HG02870 (cell line): Measurements from ENCODE around the gene CEND1.

Source experiments
- ATAC-seq: cut with Tn5 transposase; IDR thresholded peaks from one replicate; pipeline ENCODE4 v1.9.1; 2021; ENCODE audit warnings: mild to moderate bottlenecking, moderate library complexity; ENCODE audit not compliant: unreplicated experiment

The CEND1 gene

GRCh38 chr11:813072-813455 lies 23.2 kb upstream of the CEND1 start:
- ATAC-seq, result no peak

- ATAC-seq, result no peak
Observed at GRCh38 chr11:812390-812789, 22.5 kb upstream of the CEND1 start.

GRCh38 chr11:811446-812245 lies 21.8 kb upstream of the CEND1 start:
- ATAC-seq, result no peak

GRCh38 chr11:810040-810567 lies 20.2 kb upstream of the CEND1 start:
- no peak for ATAC-seq

- ATAC-seq, result peak; percentile 69
Observed at GRCh38 chr11:809287-810039, 19.6 kb upstream of the CEND1 start, which contains the start of gene RPLP2. Gene RPLP2, plus strand, starts transcription at chr11:809967. Its CDS starts 268 bp downstream, at chr11:810235.

GRCh38 chr11:808427-809286 lies 18.8 kb upstream of the CEND1 start:
- no peak for ATAC-seq

GRCh38 chr11:804599-804964 lies 14.7 kb upstream of the CEND1 start:
- no peak for ATAC-seq

- ATAC-seq, result no peak
Observed at GRCh38 chr11:803770-804598, 14.1 kb upstream of the CEND1 start.

- ATAC-seq, result no peak
Observed at GRCh38 chr11:803467-803742, 13.5 kb upstream of the CEND1 start.

GRCh38 chr11:802693-803466 lies 13.0 kb upstream of the CEND1 start:
- ATAC-seq, result no peak

- ATAC-seq, result no peak
Observed at GRCh38 chr11:802018-802617, 12.2 kb upstream of the CEND1 start.

GRCh38 chr11:801097-801780 lies 11.3 kb upstream of the CEND1 start:
- ATAC-seq, result no peak

GRCh38 chr11:800473-800872 lies 10.6 kb upstream of the CEND1 start:
- no peak for ATAC-seq

- ATAC-seq, result no peak
Observed at GRCh38 chr11:799641-800316, 9.9 kb upstream of the CEND1 start.

GRCh38 chr11:798093-798713 lies 8.3 kb upstream of the CEND1 start, which contains the start of gene SLC25A22:
Gene SLC25A22, minus strand, starts transcription at chr11:798281. Its CDS starts 3,275 bp downstream, at chr11:795006.
- ATAC-seq, result peak; percentile 42

- ATAC-seq, result peak; percentile 48
Observed at GRCh38 chr11:797296-798092, 7.6 kb upstream of the CEND1 start.
